Stimulated activated CD4-positive, alpha-beta T cell treated with anti-CD3 and anti-CD28 coated beads, Interleukin-4, amount 100 ng/mL, for 24 hours (primary cell): ENCODE data around the gene ZNF165.

Source experiments
- DNase-seq: peaks from one replicate; pipeline ENCODE4 v3.0.0-alpha.2; 2020

The ZNF165 gene

DNA sequence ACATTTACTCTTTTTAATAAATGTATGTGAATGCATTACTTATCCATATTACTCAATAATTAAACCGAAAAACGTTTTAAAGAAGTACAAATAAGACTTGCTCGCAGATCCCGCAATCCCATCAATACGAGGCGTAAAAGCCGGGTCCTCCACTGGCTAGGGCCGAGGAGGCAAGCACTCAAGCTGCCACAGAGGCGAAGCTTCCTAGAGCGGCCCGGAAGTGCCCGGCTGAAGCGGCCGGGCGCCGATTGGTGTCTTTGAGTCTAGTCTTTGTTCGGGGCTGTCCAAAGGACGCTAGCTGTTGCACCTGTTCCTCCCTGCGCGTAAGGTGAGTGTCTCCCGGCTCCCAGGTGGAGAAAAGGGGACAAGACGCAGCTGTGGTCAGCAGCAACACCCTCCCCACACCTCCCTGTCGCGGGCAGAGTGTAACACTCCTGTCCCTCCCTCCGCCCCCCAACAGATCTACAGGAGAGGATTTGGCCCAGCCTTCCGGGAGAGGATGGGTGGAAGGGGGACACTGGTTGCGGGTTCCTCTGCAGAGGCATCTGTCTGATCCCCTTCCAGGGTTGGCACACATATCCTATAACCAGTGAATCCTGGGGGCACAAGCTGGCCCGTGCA, 44.1 kb downstream of the ZNF165 start, which contains the start of gene ZSCAN16:
Gene ZSCAN16, plus strand, starts transcription at position 260 of the 621 bp plus-strand sequence. CDS start 835 bp downstream, outside the sequence.
- DNase-seq = peak; percentile 78

DNA sequence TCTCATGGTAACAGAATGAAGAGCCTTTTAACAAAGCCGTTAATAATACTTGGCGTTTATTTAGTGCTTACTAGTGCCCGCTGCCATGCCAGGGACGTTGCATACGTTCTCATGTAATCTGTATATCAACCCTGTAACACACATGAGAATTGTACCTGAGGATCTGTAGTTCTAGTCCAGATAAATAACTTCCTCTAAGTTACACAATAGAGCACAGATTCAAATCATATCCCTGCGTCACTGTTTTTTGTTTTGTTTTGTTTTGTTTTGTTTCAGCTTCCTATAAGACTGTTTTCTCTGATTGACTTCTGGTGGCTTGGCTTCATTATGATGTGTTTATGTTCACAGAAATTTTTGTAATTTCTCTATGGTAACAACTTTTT, 44.6 kb downstream of the ZNF165 start:
- no peak for DNase-seq

DNA sequence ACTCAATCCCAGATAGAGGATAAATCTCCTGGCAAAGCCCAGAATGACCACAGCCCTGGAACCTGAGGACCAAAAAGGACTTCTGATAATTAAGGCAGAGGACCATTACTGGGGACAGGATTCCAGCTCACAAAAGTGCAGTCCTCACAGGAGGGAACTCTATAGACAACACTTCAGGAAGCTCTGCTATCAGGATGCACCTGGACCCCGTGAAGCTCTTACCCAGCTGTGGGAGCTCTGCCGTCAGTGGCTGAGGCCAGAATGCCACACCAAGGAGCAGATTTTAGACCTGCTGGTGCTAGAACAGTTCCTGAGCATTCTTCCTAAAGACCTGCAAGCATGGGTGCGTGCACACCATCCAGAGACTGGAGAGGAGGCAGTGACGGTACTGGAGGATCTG, 45.0 kb downstream of the ZNF165 start:
- no peak for DNase-seq

DNA sequence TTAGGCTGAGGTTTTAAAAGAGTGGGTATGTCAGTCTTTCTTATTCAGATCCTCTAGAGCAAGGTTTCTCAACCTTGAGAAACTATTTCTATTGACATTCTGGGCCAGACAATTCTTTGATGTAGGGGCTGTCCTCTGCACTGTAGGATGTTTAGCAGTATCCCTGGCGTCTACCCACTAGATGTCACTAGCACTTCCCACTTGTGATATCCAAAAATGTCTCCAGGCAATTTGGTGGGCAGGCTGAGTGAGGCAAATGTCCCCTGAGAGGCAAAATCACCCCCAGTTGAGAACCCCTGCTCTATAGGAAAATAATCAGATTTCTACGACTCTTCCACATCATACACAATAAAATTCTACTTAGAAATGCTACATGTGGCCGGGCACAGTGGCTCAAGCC, 53.6 kb downstream of the ZNF165 start:
- peak; percentile 32 for DNase-seq

DNA sequence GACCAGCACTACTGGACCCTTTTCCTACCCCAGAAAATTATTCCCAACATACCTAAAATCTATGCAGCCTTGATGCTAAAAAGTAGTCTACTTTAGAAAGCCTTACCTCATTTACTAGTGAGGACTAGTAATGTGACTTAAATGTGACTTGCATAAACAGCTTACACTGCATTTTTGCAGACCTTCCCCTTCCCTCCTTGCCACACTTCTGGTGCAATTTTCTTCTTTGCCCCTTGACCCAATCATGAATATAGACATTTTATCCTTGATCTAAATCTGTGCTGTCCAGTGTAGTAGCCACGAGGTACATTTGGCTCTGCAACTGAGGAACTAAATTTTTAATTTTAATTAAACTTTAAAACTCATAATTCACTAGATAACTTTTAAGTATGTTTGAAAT, 54.3 kb downstream of the ZNF165 start:
- DNase-seq = no peak

DNA sequence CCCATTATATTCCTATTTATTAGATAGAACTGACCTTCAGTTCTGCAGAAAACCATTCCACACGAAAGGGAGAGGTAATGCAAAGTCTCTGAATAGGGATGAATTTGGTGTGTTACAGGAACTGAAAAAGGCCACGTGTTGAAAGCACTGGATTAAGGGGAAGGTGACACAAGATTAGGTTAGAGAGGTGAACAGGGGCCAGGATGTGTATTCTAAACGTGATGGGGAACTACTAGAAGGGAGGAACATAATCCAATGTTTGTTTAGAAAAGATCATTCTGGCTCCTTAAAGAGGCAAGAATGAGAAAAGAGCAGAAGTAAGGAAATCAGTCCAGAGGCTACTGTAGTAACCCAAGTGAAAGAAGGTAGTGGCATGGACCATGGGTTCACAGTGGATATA, 55.0 kb downstream of the ZNF165 start:
- DNase-seq = no peak

DNA sequence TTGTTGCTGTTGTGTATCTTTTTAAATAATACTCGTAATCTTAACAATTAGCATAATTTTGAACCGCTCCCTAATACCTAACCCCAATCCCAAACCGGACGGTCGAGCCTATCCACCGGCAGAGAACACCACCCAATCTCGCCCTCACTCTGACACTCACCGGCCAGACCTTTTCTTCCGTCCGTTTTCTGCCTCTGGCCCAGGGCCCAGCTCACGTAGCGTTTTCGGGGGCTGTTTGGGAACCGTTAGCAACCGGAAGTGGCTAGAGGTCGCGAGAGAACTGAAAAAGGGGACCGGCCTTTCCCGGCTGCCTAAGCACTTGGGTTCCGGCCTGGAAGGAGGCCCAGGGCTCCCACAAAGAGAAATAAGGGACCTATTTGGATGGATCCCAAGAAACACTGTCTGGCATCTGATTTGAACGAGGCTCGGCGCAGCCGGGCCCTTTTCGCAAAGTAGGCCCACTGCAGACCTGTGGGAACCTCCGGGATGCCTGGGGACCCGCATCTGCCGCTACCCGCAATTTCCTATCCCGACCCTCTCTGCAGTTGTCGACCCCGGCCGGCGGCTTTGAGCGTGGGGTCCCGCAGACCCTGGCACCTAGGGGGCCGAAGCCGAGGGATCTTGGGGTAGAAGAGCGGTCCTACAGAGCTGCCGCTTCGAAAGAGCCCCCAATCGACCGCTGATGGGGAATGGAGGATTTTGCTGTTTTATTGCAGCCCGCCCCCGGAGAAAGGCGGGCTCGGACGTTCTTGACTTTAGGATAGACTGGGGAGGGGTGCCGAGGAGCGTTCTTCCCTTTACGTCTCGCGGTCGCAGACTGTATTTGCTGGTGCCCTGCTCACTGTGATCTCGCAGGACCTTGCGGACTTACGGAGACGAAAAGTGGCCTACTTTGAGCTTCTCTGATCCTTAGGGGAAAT, 56.5 kb downstream of the ZNF165 start:
- peak; percentile 85 for DNase-seq

DNA sequence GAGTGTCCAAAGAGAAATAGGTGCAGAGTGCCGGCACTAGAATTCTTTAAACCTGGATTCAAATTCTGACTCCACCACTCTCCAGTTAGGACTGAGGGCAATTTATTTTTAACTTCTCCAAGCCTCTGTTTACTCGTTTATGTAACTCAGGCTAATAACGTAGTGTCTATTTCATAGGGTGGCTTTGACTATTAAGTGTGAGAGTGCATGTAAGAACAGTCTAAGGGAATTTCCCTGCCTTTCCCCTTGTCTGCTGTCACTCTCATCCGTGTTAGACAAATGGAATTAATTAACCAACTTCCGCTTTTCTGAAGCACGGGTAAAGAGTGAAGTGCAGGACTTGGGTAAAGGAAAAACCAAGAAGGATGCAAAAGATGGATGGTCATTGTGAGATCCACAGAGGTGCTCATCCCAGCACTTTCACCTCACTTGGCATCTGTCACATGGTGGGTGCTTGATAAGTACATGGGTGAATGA, 57.2 kb downstream of the ZNF165 start:
- peak; percentile 33 for DNase-seq
